Ectodermal cell (in vitro differentiated cells): ENCODE measurements around the gene DZANK1. TPM values are rescaled to one million over a fixed set of nuclear protein-coding genes. Genes with fewer than 3 reads are reported as not detected.
"Not testable (repeated sequence)": the region's sequence is repeated elsewhere in the genome, so short reads cannot be mapped to it uniquely, and the experiment has no call there.

Experiments
- H3K27ac ChIP-seq: 2 replicates; pipeline ENCODE4 v1.7.0; 2013; ENCODE audit warnings: mild to moderate bottlenecking, low read depth, low read length; ENCODE audit not compliant: insufficient read depth, poor library complexity, severe bottlenecking
- H3K27me3 ChIP-seq: 2 replicates; pipeline ENCODE4 v1.7.0; 2013; ENCODE audit warnings: mild to moderate bottlenecking, low read length; ENCODE audit not compliant: insufficient read depth, control insufficient read depth, poor library complexity, severe bottlenecking
- H3K36me3 ChIP-seq: one replicate; pipeline ENCODE4 v1.7.0; 2013; ENCODE audit warnings: low read length; ENCODE audit not compliant: control insufficient read depth, insufficient read depth
- H3K4me1 ChIP-seq: one replicate; pipeline ENCODE4 v1.7.0; 2013; ENCODE audit warnings: low read length; ENCODE audit not compliant: control insufficient read depth, insufficient read depth
- H3K4me3 ChIP-seq: 2 replicates; pipeline ENCODE4 v1.7.0; 2013; ENCODE audit warnings: low read depth, low read length, control low read depth; ENCODE audit not compliant: insufficient read depth
- H3K9me3 ChIP-seq: 2 replicates; pipeline ENCODE4 v1.7.0; 2013; ENCODE audit warnings: mild to moderate bottlenecking, low read length, moderate library complexity; ENCODE audit not compliant: control insufficient read depth
- WGBS, 2 experiments: methylation state at CpG; one replicate each; pipeline ENCODE4 v1.1.7; 2013; ENCODE audit warnings: missing lambda C conversion rate in 2 of 2; 5-methylcytosine and 5-hydroxymethylcytosine counted together
- polyA plus RNA-seq, 4 experiments: library from polyadenylated mRNA; stranded (reverse); fragments of 50-300 nt; gene quantifications; one replicate each; pipeline ENCODE4 v1.2.3, GENCODE V29; 2013

Gene DZANK1
- polyA plus RNA-seq (2013, experiment 1 of 4), result 8.3 TPM
- 12.3 TPM for polyA plus RNA-seq (2013, experiment 2 of 4)
- polyA plus RNA-seq (2013, experiment 3 of 4), result 7.4 TPM
- 7.2 TPM for polyA plus RNA-seq (2013, experiment 4 of 4)

DNA sequence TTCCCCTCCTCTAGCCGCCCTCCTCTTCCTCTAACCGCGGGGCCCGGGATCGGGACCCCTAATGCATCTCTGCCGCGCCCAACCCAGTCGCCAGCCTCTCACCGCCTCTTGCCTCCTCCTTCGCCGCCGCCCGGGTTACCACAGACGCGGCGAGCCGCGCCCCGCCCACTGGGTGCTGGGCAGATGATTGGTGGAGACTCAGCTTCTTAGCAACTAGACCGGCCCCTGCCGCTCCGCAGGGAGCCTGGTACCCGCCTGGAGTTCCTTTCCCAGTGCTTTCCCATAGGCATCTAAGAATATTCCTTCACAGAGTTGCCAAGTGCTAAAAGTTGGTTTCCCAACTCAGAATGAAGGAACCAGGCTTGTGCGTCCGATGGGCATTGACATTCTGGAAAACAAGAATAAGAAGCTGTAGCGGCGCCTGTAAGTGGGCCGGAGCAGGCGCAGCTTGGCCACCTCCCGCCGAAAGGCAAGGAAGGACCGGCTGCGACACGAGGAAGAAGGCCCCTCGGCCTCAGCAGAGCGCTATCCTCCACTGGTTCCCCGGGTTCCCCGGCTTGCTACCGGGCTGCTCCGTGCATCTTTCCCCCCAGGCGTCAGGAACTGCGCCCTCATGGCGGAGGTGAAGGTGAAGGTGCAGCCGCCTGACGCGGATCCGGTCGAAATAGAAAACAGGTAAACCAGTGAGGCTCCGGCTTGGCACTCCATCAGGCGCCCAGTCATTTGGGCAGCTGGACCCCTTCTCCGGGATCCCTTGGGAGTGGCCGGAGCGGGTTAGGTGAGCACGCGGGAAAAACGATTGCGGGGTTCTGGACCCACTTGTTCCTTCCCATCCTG lies at the start of gene DZANK1, which contains the start of gene POLR3F:
Gene DZANK1, minus strand, starts transcription at position 137 of the 837 bp plus-strand sequence. CDS start 1,672 bp downstream, outside the sequence.
Gene POLR3F, plus strand, starts transcription at position 497 of the 837 bp plus-strand sequence. Its CDS starts 117 bp downstream, at position 614.
- Histone ChIP-seq H3K27me3 (no peaks in the 10 kb centered on the region), H3K27ac (peak within 1 kb of the TSS; percentile 100), H3K9me3 (no peaks in the 10 kb centered on the region), H3K4me3 (peak within 1 kb of the TSS; percentile 100), H3K36me3 (peaks cover 4% of the 10 kb centered on the region), H3K4me1 (peaks cover 4% of the 10 kb centered on the region)
- WGBS, 2 experiments, result 0% methylated on average over 57 of the region's 57 CpGs

DNA sequence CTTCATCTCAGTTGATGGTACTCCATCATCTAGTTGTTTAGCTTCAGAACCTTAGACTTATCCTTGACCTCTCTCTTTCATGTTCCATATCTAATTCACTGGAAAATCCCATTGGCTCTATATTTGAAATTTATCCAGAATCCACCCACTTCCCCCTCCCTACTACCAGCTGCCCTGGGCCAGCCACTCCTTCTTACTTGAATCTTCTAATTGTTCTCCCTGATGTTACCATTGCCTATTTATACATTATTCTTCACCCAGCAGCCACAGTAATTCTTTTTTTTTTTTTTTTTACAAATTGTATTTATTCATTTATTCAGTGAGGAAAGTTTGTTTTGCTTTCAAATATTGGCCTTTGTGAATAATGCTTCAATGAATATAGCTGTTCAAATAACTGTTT lies 49.1 kb upstream of the DZANK1 start:
- Histone ChIP-seq H3K27me3 (no peaks in the 10 kb centered on the region), H3K4me3 (no peak overlapping the region), H3K36me3 (peaks cover 10% of the 10 kb centered on the region), H3K4me1 (no peaks in the 10 kb centered on the region), H3K9me3 (no peaks in the 10 kb centered on the region), H3K27ac (no peak overlapping the region)

DNA sequence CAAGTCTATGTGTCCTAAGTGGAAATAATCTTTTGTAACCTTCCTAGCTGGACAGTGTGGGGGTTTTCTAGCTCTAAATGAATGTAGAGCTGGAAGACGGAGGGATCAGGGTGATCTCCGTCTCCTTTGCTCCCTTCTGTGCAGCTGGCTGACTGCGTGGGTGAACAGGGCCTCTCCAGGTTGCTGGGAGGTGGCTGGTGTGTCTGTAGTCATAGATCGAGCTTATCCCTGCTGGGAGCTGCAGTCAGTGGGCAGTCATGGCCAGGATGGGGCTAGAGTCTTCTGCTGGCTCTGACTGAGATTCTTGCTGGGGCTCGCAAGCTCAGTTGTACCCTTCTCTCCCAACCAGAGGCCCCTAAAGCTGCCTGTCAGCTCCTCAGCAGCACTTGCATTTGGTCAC lies 47.3 kb upstream of the DZANK1 start:
- H3K36me3 ChIP-seq, result peaks cover 14% of the 10 kb centered on the region
- no peaks in the 10 kb centered on the region for H3K4me1 ChIP-seq
- H3K27ac ChIP-seq, result no peak overlapping the region
- no peaks in the 10 kb centered on the region for H3K9me3 ChIP-seq
- no peak overlapping the region for H3K4me3 ChIP-seq
- WGBS, 2 experiments, result 94 to 96% methylated on average over 5 of the region's 5 CpGs
- H3K27me3 ChIP-seq, result no peaks in the 10 kb centered on the region

DNA sequence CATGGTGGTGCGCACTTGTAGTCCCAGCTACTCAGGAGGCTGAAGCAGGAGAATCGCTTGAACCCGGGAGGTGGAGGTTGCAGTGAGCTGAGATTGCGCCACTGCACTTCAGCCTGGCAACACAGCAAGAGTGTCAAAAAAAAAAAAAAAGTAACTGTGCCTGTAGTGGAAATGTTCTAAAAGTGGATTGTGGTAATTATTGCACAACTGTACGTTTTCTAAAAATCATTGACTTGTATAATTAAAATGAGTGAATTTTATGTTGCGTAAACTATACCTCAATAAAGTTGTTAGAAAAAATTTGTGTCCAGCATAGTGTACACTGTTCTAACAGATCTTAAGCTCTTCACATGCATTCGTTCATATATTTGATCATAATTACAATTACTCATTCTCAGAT lies 46.4 kb upstream of the DZANK1 start:
- no peak overlapping the region for H3K4me3 ChIP-seq
- H3K4me1 ChIP-seq, result peaks cover 4% of the 10 kb centered on the region
- WGBS, 2 experiments, result 95% methylated on average over 6 to 7 of the region's 7 CpGs
- H3K36me3 ChIP-seq, result peaks cover 14% of the 10 kb centered on the region
- H3K9me3 ChIP-seq, result no peaks in the 10 kb centered on the region
- H3K27me3 ChIP-seq, result no peaks in the 10 kb centered on the region
- H3K27ac ChIP-seq, result no peak overlapping the region

DNA sequence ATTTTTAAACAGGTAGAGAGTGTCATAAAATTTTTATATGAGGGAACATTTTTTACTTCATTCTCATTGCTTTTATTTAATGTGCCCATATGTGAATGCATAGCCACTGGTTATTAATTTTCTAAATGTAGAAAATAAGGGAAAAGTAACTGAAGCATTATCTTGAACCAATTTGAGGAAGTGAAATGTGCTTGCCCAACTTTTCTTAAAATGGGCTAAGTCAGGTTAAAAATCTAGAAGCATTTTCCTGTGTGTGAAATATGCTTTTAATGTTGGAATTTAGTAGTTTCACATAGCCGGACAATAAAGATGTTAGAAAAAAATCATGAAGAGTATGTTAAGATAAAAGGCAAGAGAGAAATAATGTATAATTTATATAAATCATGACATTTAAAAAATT lies 44.7 kb upstream of the DZANK1 start:
- WGBS, 2 experiments, result 93 to 100% methylated on average over 1 of the region's 1 CpG
- Histone ChIP-seq H3K4me1 (peaks cover 9% of the 10 kb centered on the region), H3K4me3 (no peak overlapping the region), H3K9me3 (no peaks in the 10 kb centered on the region), H3K27me3 (no peaks in the 10 kb centered on the region), H3K27ac (no peak overlapping the region), H3K36me3 (peaks cover 14% of the 10 kb centered on the region)

DNA sequence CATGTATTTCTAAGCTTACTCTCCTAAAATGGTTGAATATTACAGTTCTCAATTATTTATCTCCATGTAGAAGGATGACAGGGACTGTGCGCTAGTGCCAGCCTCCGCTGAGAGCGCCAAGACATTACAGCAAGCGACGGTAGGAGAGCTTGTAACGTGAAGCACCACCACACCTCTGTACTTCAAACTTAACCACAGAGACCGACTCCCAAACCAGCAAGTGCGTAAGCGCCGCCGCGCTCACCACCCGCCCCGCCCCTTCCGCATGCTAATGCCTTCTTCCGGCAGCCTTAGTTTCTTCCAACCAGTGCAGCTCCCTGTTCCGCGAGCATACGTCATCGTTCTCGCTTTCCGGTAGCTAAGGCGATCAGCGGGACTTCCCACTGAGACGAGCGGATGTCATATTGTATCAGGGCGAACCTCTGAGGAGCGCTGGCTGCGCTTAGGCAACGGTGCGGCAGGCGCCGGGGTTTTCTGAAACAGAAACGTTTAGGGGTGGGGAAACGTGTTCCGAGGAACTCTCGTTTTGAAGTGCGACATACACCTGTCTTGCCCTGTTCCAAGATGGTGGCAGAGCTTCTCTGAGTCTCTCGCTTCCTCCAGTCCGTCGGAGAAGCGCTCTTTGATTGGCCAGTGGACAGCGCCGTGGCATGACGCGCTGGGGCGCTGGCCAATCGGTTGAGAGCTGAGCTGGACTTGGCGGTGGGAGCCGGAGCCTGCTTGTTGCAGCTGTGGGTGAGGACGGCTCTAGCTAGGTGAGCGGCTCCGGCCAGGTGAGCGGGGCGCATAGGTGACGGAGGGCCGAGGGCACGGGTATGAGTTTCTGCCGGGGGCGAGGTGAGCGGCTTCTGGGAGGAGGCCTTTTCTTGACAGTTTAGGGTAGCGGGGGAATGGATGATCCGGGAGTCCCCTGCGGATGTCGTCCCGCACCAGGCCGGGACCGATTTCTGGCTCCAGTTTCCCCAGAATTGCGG lies 40.7 kb upstream of the DZANK1 start, which contains the start of gene SEC23B:
Gene SEC23B, plus strand, starts transcription at position 723 of the 974 bp plus-strand sequence. CDS start 2,896 bp downstream, outside the sequence.
- peak within 1 kb of the TSS; percentile 99 for H3K4me3 ChIP-seq
- H3K4me1 ChIP-seq, result peaks cover 9% of the 10 kb centered on the region
- H3K27me3 ChIP-seq, result no peaks in the 10 kb centered on the region
- WGBS, 2 experiments, result 0% methylated on average over 68 of the region's 69 CpGs
- H3K9me3 ChIP-seq, result no peaks in the 10 kb centered on the region
- peak within 1 kb of the TSS; percentile 99 for H3K27ac ChIP-seq
- H3K36me3 ChIP-seq, result peaks cover 6% of the 10 kb centered on the region

DNA sequence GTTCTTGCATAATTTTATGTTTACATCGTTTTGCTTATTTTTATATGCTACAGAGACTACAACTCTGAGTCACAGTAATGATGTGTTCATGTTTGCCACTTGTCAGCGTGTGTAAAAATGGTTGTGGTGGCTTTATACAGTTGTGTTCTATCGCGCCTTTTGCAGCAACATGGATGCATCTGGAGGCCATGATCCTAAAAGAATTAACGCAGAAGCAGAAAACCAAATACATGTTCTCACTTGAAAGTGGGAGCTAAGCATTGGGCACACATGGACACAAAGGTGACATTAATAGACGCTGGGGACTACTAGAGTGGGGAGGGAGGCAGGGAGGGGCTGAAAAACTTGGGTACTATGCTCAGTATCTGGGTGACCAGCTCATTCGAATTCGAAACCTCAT lies 39.9 kb upstream of the DZANK1 start:
- Histone ChIP-seq H3K4me1 (peaks cover 9% of the 10 kb centered on the region), H3K36me3 (peaks cover 6% of the 10 kb centered on the region), H3K27ac (no peak overlapping the region), H3K27me3 (no peaks in the 10 kb centered on the region), H3K4me3 (peak overlapping the region; percentile 99), H3K9me3 (no peaks in the 10 kb centered on the region)
- WGBS, 2 experiments, result 70 to 87% methylated on average over 8 of the region's 8 CpGs

DNA sequence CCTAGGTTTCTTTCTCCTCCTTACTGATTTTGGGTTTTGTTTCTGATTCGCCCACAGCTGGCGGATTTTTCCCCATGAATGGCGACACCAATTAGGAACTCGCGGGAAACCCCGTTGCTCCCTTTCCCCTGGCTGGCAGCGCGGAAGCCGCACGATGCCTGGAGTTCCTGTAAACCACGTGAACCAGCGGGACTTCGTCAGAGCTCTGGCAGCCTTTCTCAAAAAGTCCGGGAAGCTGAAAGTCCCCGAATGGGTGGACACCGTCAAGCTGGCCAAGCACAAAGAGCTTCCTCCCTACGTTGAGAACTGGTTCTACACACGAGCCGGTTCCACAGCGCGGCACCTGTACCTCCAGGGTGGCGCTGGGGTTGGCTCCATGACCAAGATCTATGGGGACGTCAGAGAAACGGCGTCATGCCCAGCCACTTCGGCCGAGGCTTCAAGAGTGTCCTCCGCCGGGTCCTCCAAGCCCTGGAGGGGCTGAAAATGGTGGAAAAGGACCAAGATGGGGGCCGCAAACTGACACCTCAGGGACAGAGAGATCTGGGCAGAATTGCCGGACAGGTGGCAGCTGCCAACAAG lies 37.7 kb upstream of the DZANK1 start:
- Histone ChIP-seq H3K9me3 (no peaks in the 10 kb centered on the region), H3K36me3 (no peaks in the 10 kb centered on the region), H3K4me3 (no peak overlapping the region), H3K4me1 (peaks cover 9% of the 10 kb centered on the region), H3K27me3 (no peaks in the 10 kb centered on the region), H3K27ac (no peak overlapping the region)
- WGBS, 2 experiments, result 91% methylated on average over 31 of the region's 31 CpGs

DNA sequence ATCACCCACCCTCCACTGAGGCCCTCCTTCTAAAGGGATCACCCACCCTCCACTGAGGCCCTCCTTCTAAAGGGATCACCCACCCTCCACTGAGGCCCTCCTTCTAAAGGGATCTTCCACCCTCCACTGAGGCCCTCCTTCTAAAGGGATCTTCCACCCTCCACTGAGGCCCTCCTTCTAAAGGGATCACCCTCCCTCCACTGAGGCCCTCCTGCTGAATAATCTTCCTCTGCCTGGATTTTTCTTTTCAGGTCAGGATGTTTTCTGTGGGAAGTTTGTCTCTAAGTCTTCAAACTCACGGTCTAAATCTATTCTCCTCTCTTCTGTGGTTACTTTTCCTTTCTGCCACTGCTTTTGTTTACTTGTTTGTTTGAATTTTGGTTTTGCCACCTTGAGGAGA lies 34.8 kb upstream of the DZANK1 start:
- H3K36me3 ChIP-seq, result not testable (repeated sequence)
- 100% methylated on average over 1 of the region's 1 CpG for WGBS, 2 experiments

More for the DNA sequence above, 34.8 kb upstream of the DZANK1 start:
- H3K27me3 ChIP-seq, H3K4me1 ChIP-seq, H3K27ac ChIP-seq, H3K4me3 ChIP-seq, H3K9me3 ChIP-seq: not testable (repeated sequence)
